ENCODE results near the gene SKAP1. TPM values are rescaled to one million over a fixed set of nuclear protein-coding genes. Genes with fewer than 3 reads are reported as not detected.

SKAP1 gene
- total RNA-seq, 1 donor from 2014 or later, result 0.49 TPM

GRCh38 chr17:48261297-48261880 lies 168.6 kb downstream of the SKAP1 start:
- DNase-seq (ENCODE audit: low read depth, low spot score), result peak; percentile 6
- Mint-ChIP-seq H3K4me1 (peaks cover 9% of the 10 kb centered on the region), H3K27ac (ENCODE audit: unreplicated experiment) (no peak overlapping the region), H3K27me3 (ENCODE audit: low read depth) (peaks cover 66% of the 10 kb centered on the region), H3K9me3 (no peaks in the 10 kb centered on the region), H3K36me3 (ENCODE audit: low read depth) (no peaks in the 10 kb centered on the region), H3K4me3 (no peak overlapping the region)
- peak; percentile 63 for TF ChIP-seq CTCF (conservative IDR thresholded peaks at IDR 0.05)

GRCh38 chr17:48259694-48260291 lies 170.2 kb downstream of the SKAP1 start:
- Mint-ChIP-seq H3K27me3 (ENCODE audit: low read depth) (peaks cover 66% of the 10 kb centered on the region), H3K9me3 (no peaks in the 10 kb centered on the region), H3K36me3 (ENCODE audit: low read depth) (no peaks in the 10 kb centered on the region), H3K4me3 (no peak overlapping the region), H3K4me1 (peaks cover 9% of the 10 kb centered on the region), H3K27ac (ENCODE audit: unreplicated experiment) (no peak overlapping the region)
- peak; percentile 69 for TF ChIP-seq CTCF (conservative IDR thresholded peaks at IDR 0.05)
- no peak for DNase-seq (ENCODE audit: low read depth, low spot score)

GRCh38 chr17:48258331-48258730 lies 171.7 kb downstream of the SKAP1 start:
- H3K4me1 Mint-ChIP-seq, result peaks cover 5% of the 10 kb centered on the region
- no peaks in the 10 kb centered on the region for H3K9me3 Mint-ChIP-seq
- no peak overlapping the region for H3K4me3 Mint-ChIP-seq
- no peaks in the 10 kb centered on the region for H3K36me3 Mint-ChIP-seq (ENCODE audit: low read depth)
- H3K27me3 Mint-ChIP-seq (ENCODE audit: low read depth), result peaks cover 69% of the 10 kb centered on the region
- TF ChIP-seq CTCF (conservative IDR thresholded peaks at IDR 0.05), result no peak
- no peak overlapping the region for H3K27ac Mint-ChIP-seq (ENCODE audit: unreplicated experiment)
- DNase-seq (ENCODE audit: low read depth, low spot score), result no peak

- H3K9me3 Mint-ChIP-seq, result no peaks in the 10 kb centered on the region
- H3K4me3 Mint-ChIP-seq, result no peak overlapping the region
- DNase-seq (ENCODE audit: low read depth, low spot score), result no peak
- peaks cover 81% of the 10 kb centered on the region for H3K27me3 Mint-ChIP-seq (ENCODE audit: low read depth)
- H3K4me1 Mint-ChIP-seq, result no peaks in the 10 kb centered on the region
- no peaks in the 10 kb centered on the region for H3K36me3 Mint-ChIP-seq (ENCODE audit: low read depth)
- no peak overlapping the region for H3K27ac Mint-ChIP-seq (ENCODE audit: unreplicated experiment)
- no peak for TF ChIP-seq CTCF (conservative IDR thresholded peaks at IDR 0.05)
Observed at GRCh38 chr17:48255759-48256158, 174.3 kb downstream of the SKAP1 start.

- Mint-ChIP-seq H3K4me3 (no peak overlapping the region), H3K27ac (ENCODE audit: unreplicated experiment) (no peak overlapping the region), H3K27me3 (ENCODE audit: low read depth) (peaks cover 74% of the 10 kb centered on the region), H3K4me1 (no peaks in the 10 kb centered on the region), H3K9me3 (no peaks in the 10 kb centered on the region), H3K36me3 (ENCODE audit: low read depth) (no peaks in the 10 kb centered on the region)
- no peak for TF ChIP-seq CTCF (conservative IDR thresholded peaks at IDR 0.05)
- DNase-seq (ENCODE audit: low read depth, low spot score), result no peak
Observed at GRCh38 chr17:48254896-48255295, 175.1 kb downstream of the SKAP1 start.

All from neural crest cell (in vitro differentiated cells).